Iris pigment epithelial cell (primary cell): ENCODE results near the gene BCAS3.
"Not testable (repeated sequence)": the region's sequence is repeated elsewhere in the genome, so short reads cannot be mapped to it uniquely, and the experiment has no call there.

Experiments
- DNase-seq: peaks from one replicate; pipeline ENCODE4 v3.0.0-alpha.2; 2011; ENCODE audit warnings: low read depth

BCAS3 gene

DNA sequence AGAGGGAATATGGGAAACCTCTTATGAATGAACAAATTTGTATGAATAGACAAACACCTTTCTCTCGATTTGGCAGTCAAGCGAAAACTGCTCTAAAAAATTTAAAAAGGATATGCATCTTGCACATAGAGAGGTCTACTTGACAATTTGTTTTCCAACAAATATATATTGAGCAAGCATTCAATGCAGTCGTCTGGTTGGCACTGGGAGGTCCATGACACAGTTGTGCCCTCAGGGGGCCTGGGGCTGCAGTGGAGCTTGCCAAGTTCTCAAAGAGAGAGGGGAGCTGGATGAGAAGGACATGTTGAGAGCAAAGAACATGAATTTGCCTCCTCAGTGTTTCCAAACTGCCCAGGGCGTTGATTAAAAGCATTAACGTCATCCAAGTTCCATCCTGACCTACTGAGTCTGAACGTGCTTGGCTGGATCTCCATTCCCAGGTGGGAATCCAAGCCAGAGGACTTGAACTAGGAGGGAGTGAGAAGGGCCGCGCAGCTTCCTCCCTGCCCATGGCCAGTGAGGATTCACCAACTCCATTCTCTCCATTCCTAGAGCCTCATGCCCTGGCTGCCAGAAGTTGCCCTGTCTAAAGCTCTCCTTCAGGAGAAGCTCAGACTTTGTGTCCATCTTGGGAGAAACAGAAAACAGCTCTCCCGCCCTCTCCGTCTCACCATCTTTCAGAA, 746.5 kb downstream of the BCAS3 start:
- DNase-seq = no peak

DNA sequence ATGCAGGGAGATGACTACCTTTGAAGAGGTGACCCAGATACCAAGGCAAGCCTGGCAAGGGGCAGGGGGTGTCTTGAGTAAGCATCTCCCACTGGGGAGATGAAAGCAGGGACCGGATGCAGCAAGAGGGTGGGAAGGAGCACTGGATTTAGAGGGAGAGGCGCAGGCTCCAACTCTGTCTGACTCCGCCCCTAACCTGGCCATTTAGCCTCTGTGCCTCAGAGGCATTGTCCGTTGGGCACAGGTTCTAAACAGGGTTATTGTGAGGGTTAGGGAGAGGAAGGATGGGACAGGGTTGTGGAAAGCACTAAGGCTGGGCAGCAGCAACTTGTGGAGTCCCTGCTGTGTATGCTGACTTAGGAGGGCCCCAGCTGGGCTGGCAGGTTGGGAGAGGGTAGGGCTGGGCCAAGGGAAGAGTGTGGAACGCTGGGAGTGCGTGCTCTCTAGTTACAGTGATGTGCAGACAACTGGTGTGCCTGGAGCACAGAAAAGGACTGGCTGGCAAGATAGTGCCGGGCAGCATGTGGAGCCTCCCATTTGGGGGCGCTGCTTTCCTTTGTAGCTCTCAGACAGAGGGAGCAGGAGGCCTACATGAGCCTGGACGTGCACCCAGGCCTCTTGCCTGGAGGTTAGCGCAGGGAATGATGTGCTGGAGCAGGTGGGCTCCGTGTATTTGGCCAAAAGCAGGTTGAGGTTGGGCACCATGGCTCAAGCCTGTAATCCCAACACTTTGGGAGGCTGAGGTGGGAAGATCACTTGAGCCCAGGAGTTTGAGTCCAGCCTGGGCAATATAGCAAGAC, 748.2 kb downstream of the BCAS3 start:
- DNase-seq = no peak

DNA sequence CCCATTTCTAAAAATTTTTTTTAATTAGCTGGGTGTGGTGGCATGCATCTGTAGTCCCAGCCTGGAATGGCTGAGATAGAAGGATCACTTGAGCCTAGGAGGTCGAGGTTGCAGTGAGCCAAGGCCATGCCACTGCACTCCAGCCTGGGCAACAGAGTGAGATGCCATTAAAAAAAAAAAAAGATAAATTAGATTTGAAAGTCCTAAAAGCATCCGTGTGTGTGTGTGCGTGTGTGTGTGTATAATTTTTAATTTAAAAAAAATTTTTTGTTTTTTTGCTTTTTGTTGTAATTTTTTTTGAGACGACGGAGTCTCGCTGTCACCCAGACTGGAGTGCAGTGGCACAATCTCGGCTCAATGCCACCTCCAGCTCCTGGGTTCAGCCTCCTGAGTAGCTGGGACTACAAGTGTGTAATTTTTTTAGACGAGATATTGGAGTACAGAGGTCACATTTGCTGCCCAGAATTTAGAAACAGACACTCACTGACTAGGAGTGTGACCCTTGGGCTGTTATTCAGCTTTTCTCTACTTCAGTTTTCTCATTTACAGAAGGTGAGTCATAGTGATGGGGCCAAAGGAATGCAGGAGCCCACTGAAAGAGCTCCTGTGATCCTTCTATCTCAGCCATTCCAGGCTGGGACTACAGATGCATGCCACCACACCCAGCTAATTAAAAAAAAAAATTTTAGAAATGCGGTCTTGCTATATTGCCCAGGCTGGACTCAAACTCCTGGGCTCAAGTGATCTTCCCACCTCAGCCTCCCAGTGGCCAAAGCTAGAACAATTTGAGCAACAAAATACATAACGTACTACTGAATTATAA, 749.0 kb downstream of the BCAS3 start:
- DNase-seq = peak; percentile 42

DNA sequence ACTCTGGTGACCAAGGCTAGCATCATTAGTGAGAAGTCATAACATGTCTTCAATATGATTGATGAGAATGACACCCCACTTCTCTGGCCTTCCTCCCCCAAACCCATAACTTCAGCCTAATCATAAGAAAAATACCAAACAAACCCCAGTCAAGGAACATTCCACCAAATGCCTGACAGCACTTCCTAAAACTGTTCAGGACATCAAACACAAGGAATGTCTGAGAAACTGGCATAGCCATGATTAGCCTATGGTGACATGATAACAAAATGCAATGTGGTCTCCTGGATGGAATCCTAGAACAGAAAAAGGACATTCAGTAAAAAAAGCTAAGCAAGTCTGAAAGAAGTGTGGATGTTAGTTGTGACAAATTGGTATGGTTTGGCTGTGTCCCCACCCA, 749.9 kb downstream of the BCAS3 start:
- DNase-seq = no peak

DNA sequence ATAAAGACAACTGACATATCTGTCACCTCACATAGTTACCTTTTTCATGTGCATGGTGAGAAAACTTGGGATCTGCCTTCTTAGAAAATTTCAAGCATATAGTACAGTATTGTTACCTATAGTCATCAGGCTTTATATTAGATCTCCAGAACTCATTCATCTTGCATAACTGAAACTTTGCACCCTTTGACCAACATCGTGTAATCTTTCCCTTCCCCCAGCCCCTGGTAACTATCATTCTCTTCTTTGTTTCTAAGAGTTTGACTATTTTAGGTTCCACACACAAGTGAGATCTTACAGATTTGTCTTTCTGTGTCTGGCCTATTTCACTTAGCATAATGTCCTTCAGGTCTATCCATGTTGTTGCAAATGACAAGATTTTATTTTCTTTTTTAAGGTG, 751.6 kb downstream of the BCAS3 start:
- no peak for DNase-seq

DNA sequence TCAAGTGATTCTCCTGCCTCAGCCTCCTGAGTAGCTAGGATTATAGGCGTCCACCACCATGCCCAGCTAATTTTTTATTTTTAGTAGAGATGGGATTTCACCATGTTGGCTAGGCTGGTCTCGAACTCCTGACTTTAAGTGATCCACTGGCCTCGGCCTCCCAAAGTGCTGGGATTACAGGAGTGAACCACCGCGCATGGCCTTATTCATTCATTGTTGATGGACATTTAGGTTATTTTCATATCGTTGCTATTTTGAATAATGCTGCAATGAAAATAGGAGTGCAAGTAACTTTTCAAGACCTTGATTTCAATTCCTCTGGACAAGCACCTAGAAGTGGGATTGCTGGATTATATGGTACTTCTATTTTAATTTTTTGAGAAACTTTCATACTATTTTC, 752.2 kb downstream of the BCAS3 start:
- not testable (repeated sequence) for DNase-seq

DNA sequence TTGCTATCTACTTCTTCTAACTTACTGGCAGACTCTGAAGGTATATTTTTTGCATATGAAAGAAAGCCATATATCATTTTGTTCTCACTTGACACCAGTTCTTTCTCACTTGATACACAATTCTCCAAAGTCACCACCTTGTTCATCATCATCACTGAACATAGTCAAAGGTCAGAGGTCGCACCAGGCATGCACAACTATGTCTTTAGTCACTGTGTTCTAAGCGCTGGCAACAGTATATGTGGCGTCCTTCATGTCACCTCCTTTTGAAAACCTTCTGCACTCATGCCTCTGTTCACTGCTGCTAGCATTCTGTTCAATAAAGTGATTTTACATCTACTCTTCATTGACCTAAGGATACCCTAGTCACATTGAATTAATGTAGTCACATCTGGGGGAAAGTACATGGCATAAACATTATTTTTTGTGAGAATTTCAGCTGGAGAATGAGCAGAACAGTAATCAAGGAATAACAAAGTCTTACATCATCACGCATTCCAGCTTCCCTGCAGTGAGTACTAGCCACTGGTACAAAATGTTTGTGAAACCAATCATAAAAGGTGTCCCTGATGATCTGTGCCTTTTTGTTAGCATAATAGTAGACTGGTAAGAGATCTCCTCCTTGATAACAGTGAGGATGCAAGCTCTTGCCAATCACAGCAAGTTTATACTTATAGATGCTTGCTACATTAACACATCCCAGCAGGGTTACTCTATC, 754.1 kb downstream of the BCAS3 start:
- peak; percentile 69 for DNase-seq

DNA sequence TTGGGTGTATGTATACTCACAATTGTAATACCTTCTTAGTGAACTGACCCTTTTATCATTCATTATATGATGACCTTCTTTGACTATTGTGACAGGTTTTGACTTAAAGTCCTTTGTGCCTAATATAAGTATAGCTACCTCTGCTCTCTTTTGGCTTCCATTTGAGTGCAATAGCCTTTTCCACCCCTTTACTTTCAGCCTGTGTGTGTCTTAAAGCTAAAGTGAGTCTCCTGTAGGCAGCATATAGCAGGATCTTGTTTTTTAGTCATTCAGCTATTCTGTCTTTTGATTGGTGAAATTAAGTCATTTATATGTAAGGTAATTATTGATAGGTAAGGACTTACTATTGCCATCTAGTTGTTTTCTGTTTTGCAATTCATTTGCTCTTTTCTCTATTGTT, 758.6 kb downstream of the BCAS3 start:
- DNase-seq = no peak

DNA sequence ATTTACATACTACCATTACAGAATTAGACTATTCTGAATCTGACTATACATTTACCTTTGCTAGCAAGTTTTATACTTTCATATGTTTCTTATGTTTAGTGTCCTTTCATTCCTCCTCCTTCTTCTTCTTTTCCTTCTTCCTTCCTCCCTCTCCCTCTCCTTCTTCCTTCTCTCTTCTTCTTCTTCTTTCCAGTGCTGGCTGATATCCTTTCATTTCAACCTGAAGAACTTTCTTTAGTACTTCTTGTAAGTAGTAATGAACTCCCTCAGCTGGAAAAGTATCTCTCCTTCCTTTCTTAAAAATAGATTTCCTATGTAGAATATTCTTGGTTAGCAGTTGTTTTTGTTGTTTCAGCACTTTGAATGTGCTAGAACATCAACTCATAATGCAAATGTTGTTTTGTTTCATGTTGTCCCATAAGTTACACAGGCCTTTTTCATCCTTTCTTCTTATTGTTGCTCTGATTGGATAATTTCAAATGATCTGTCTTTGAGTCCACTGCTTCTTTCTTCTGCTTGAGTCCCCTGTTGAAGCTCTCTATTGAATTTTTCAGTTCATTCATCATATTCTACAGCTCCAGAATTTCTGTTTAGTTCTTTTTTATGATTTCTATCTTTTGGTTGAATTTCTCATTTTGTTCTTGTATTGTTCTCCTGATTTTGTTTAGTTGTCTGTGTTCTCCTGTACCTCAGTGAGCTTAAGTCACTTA, 759.5 kb downstream of the BCAS3 start:
- no peak for DNase-seq

DNA sequence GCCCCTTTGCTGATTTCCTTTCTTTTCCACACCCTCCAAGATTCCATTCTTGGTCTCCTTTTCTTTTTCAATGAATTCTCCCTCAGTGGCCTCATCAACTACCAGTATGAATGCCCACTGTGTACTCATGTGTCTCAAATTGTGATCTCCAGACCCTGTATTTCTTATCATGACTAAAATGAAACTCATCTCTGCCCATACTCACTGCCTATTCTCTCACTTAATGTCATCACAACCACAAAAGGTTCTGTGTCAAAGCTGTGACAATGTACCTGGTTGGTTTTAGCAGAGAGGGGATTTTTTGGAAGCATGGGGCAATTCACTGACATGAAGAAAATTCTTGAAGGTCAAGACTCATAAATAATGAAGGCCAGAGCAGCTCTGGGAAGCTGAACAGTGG, 763.0 kb downstream of the BCAS3 start:
- DNase-seq = no peak

DNA sequence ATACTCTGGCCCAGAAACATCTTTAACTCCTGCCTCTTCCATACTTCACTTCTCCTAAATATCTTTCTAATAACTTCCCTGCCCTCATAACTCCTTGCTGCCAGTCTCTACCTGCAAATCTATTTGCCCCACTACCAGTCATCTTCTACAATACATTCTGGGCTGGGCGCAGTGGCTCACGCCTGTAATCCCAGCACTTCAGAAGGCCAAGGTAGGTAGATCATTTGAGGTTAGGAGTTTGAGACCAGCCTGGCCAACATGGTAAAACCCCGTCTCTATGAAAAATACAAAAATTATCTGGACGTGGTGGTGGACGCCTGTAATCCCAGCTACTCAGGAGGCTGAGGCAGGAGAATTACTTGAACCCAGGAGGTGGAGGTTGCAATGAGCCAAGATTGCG, 763.9 kb downstream of the BCAS3 start:
- not testable (repeated sequence) for DNase-seq

DNA sequence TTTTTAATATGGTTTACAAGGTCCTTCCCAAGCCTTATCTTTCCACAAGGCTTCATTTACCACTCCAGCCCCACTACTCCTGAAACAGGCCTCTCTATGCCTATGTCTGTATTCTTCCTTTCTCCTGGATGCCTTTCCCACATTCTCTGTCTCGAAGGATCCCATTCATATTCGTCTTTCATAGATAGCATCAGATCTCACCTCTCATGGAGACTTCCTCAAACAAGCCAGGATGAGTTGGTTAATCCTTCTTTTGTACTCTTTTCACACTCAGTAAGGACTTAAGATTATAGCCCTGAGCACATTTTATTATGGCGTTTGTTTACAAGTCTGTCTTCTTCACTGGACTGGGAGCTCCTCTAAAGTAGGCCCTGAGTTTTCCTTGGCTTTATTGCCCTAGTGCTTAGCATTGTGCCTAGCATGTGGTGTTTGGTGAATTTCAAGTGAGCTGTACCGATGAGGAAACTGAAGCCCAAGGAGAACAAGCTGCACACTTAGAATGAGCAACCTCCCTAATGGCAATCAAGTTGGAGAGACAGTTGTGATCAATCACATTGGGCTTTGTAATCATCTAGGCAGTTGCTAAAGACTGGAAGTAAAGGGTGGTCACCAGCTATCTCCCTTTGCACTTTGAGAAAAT, 764.6 kb downstream of the BCAS3 start:
- no peak for DNase-seq
